ENCODE measurements around the gene TOGARAM2. TPM values are rescaled to one million over a fixed set of nuclear protein-coding genes. Genes with fewer than 3 reads are reported as not detected.

The TOGARAM2 gene
- total RNA-seq, 1 donor from 2014 or later, result not detected

DNA sequence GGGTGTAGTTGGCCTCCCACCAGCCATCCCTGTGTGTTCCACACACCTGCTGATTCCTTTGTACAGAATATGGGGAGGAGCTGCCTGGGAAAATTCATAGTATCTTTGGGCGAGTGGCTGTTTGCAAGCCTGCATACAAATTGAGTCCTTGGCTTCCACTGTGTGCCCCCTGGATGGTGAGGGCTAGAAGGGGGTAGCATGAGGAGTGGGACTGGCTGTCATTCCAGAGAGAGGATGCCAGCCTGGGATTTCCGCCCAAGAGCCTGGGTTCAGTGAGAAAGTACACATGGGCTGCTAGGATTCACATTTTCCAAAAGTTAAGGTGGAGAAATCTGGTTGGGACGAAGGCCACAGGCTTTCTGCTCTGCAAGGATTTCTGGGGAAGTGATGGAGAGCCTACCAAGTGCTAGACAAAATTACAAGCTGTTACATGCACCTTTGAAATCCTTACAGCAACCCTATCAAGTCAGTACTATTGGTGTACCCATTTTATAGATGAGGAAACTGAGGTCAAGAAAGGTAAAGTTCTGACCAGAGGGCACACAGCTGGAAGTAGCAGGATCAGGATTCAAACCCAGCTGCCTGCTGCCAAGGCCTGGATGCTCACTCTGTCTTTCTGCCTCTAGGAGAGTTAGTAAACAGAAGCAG lies 606 bp upstream of the TOGARAM2 start:
- TF ChIP-seq, protein P1, sequence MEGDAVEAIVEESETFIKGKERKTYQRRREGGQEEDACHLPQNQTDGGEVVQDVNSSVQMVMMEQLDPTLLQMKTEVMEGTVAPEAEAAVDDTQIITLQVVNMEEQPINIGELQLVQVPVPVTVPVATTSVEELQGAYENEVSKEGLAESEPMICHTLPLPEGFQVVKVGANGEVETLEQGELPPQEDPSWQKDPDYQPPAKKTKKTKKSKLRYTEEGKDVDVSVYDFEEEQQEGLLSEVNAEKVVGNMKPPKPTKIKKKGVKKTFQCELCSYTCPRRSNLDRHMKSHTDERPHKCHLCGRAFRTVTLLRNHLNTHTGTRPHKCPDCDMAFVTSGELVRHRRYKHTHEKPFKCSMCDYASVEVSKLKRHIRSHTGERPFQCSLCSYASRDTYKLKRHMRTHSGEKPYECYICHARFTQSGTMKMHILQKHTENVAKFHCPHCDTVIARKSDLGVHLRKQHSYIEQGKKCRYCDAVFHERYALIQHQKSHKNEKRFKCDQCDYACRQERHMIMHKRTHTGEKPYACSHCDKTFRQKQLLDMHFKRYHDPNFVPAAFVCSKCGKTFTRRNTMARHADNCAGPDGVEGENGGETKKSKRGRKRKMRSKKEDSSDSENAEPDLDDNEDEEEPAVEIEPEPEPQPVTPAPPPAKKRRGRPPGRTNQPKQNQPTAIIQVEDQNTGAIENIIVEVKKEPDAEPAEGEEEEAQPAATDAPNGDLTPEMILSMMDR (conservative IDR thresholded peaks at IDR 0.05; ENCODE audit: low read depth, low read length), result no peak
- H3K4me3 ChIP-seq (ENCODE audit: low read depth, low read length), result no peak overlapping the region
- no peak for DNase-seq (ENCODE audit: low read depth)

DNA sequence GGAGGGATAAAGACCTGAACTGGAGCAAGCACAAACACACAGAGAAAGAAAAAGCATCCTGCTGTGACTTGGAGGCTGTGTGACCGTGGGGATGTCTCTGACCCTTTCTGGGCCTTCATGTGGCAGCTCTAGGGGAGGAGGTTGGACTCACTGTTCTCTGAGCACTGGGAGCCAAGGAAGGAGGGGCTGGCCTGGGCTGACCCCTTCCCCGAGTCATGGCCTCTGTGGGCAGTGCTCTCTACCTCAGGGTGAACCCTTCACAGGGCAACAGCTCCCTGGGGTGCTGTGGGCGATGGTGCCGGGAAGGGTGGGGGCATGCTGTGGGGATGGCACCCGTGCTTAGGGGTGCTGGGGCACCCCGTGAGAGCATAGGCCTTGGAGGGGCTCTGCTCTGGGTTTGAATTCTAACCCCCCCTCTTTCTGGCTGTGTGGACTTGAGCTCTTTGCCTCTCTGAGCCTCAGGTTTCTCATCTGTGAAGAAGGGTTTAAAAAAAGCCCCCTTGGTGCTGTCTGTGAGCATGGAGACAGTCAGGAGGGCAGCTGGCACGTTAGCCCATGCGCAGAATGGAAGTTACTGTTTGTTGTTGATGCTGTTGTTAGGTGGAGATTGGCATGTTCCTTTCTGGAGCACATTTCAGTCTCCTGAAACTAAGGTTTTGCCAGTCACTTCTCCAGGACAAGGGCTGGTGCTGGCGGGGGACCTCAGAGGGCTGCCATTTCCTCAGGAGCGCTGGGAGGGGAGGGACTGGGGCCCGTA lies 700 bp downstream of the TOGARAM2 start:
- no peak for DNase-seq (ENCODE audit: low read depth)
- H3K4me3 ChIP-seq (ENCODE audit: low read depth, low read length), result no peak overlapping the region
- TF ChIP-seq, protein P1 (conservative IDR thresholded peaks at IDR 0.05; ENCODE audit: low read depth, low read length), result no peak

DNA sequence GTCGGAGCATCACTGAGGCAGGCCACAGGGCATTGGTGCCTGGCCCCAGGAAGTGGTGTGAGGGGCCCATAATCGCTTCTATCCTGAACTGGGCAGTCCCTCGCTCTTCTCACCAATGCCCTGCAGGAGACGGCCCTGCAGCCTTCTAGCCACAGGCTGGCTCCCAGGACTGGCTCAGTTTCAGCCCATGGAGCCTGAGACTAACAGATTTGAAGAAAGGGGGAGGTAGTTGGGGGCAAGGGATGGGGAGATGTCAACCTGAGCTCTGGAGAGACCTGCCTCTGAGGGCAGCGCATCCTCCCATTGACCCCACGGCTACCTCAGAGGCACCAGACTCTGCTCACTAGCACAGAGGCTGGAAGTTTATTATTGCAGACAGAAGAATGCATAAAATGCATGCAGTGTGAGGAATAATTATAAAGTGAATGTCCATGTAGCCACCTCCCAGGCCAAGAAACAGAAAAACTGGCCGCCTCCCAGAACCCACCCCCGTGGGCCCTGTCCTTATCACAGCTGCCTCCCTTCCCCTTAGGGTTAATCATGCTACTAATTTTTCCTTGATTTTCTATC lies 1.4 kb downstream of the TOGARAM2 start:
- H3K4me3 ChIP-seq (ENCODE audit: low read depth, low read length), result no peak overlapping the region
- TF ChIP-seq, protein P1 (conservative IDR thresholded peaks at IDR 0.05; ENCODE audit: low read depth, low read length), result no peak
- no peak for DNase-seq (ENCODE audit: low read depth)

DNA sequence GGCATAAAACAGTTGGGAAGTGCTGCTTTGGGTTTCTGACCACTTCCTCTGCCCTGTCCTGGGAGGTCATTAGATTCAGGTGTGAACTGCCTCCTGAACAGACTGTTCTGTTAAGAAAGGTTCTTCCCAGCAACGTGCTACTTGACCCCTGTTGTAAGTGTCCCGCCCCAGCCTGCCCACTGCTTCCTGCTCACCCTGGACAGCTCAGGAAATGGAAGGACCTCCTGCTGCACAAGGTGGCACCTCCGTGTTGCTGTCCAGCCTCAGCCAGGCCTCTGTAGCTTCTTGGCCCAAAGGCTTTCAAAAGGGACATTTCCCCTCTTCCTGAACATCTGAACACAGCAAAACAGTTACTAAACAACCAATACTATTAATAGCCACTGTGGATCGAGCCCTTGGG lies 5.3 kb downstream of the TOGARAM2 start:
- TF ChIP-seq, protein P1 (conservative IDR thresholded peaks at IDR 0.05; ENCODE audit: low read depth, low read length), result no peak
- H3K4me3 ChIP-seq (ENCODE audit: low read depth, low read length), result no peak overlapping the region
- no peak for DNase-seq (ENCODE audit: low read depth)

DNA sequence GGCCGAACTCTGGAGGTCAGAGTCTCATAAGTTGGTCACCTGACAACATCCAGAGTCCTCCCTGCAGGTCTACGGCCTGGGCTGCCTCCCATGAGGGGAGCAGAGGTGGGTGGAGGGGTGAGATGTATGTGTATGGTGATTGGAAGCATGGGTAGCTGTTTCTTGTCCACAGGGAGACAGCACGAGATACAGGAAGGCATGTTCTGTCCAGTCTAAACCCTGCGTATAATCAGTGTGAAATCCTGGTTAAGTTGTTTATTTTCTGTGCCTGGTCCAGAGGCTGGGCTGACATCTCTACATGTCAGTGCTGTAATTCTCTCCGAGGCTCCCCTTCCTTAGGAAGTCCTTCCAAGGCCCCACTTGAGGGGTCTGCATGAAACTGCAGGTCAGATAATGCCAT lies 8.9 kb downstream of the TOGARAM2 start:
- TF ChIP-seq, protein P1 (conservative IDR thresholded peaks at IDR 0.05; ENCODE audit: low read depth, low read length), result no peak
- no peak overlapping the region for H3K4me3 ChIP-seq (ENCODE audit: low read depth, low read length)
- no peak for DNase-seq (ENCODE audit: low read depth)

DNA sequence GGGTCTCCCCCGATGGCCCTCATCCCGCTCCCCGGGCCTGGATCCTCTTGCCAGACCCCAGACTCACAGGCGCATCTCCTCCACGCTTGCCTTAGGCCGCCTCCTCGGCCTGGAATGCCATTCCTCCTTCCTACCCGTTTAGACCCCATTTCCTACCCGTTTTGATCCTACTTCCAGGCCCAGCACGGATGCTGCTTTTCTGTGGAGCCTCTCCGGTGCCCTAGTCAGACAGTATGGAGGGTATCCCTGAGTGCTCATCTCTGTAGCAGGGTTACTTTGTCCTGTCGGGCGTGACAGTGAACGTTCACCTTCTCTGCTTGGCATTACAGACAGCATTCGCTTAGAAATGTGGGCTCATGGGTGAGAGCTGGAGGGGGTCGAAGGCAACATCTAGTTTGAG lies 9.3 kb downstream of the TOGARAM2 start:
- no peak overlapping the region for H3K4me3 ChIP-seq (ENCODE audit: low read depth, low read length)
- DNase-seq (ENCODE audit: low read depth), result no peak
- TF ChIP-seq, protein P1 (conservative IDR thresholded peaks at IDR 0.05; ENCODE audit: low read depth, low read length), result no peak

All from epithelial cell of proximal tubule (primary cell).